Measurements from ENCODE around the gene PELI2. TPM values are rescaled to one million over a fixed set of nuclear protein-coding genes. Genes with fewer than 3 reads are reported as not detected.

PELI2 gene
- total and polyA plus RNA-seq, 2 of the 4 experiments (the other 2 are of a cell fraction), result 6.0 to 36.7 TPM

GRCh38 chr14:56216626-56217379 lies 98.6 kb downstream of the PELI2 start:
- H3K79me1 ChIP-seq (ENCODE audit: low read depth in 1 of 2, low read length in 2 of 2), result peaks cover 19 to 49% of the 10 kb centered on the region in 2 experiments; a peak in 3 of 4 replicates
- H3K4me2 ChIP-seq (ENCODE audit: low read depth, low read length), result peak overlapping the region; percentile 14; the same call in 1 of the 2 replicates
- BruUV-seq (replicated peaks), result no TSS peak
- in situ Hi-C loops (cut with MboI; ENCODE audit: low sequenced_read_pairs) (no loop called here), dilution Hi-C loops (cut with HindIII; ENCODE audit: low sequenced_read_pairs, unreplicated experiment) (no loop called here), intact Hi-C loops (cut with micrococcal nuclease) (no loop called here)
- H2BK5ac ChIP-seq (ENCODE audit: low read depth, low read length, poor library complexity, severe bottlenecking), result no peak overlapping the region
- peak overlapping the region; percentile 27; the same call in 1 of the 2 replicates for H3K14ac ChIP-seq (replicated peaks; ENCODE audit: low read depth, low read length)
- H3K23ac ChIP-seq (ENCODE audit: low read depth, low read length), result 0 out of 2 replicates have a peak overlapping the region, but pooled peaks have one; percentile 56
- peaks cover 16% of the 10 kb centered on the region for H3K4me1 ChIP-seq (ENCODE audit: control insufficient read depth, insufficient read depth, low read length)
- TF ChIP-seq RFX5 (IDR thresholded peaks at IDR 0.05; ENCODE audit: low read depth, low read length) (no peak), MXI1 (IDR thresholded peaks at IDR 0.05; ENCODE audit: borderline replicate concordance, low read depth, low read length) (no peak), MAZ (IDR thresholded peaks at IDR 0.05; ENCODE audit: borderline replicate concordance, low read depth, low read length) (no peak), CHD1 (IDR thresholded peaks at IDR 0.05; ENCODE audit: low read depth, low read length) (no peak), MAFK (IDR thresholded peaks at IDR 0.05; ENCODE audit: low read depth, low read length) (no peak), USF2 (IDR thresholded peaks at IDR 0.05; ENCODE audit: low read depth, low read length) (no peak), CEBPB (IDR thresholded peaks at IDR 0.05; ENCODE audit: low read depth, low read length) (no peak)
- H3K56ac ChIP-seq (ENCODE audit: extremely low read depth, insufficient read depth, low read length), result no peak overlapping the region
- CTCF ChIA-PET, result interaction anchor here (1.0 kb wide), 1 partner anchor 126 kb away, joined by 6 read pairs; no protein-coding TSS in a partner anchor
- H2BK20ac ChIP-seq (ENCODE audit: low read depth, low read length), result no peak overlapping the region
- WGBS, 2 experiments (ENCODE audit: extremely low coverage in 2 of 2, insufficient read length in 1 of 2), result no CpG with 5 or more reads among the region's 5 CpGs
- no peak overlapping the region for H3K18ac ChIP-seq (ENCODE audit: low read depth, low read length)
- peak overlapping the region in 1 of 2 experiments; percentile 19; a peak in 1 of 4 replicates for H4K8ac ChIP-seq (ENCODE audit: low read depth in 2 of 2, low read length in 2 of 2)
- H4K5ac ChIP-seq (ENCODE audit: low read depth, low read length), result no peak overlapping the region
- no peak overlapping the region for H2AFZ ChIP-seq (replicated peaks; ENCODE audit: low read length, poor library complexity)
- H3K36me3 ChIP-seq (ENCODE audit: control insufficient read depth, insufficient read depth, low read length), result no peaks in the 10 kb centered on the region
- H4K20me1 ChIP-seq (ENCODE audit: insufficient read depth, low read length), result no peaks in the 10 kb centered on the region; the same call in 1 of the 2 replicates
- H3K9me1 ChIP-seq (ENCODE audit: insufficient read depth, low read length), result peaks cover 17% of the 10 kb centered on the region
- DNase-seq (peak; percentile 28), ATAC-seq (ENCODE audit: low read depth) (peak; percentile 28; the same call in 1 of the 2 replicates)
- no peaks in the 10 kb centered on the region for H3K27me3 ChIP-seq (ENCODE audit: control insufficient read depth, insufficient read depth, low read length)
- peak overlapping the region; percentile 15; the same call in 1 of the 2 replicates for H4K91ac ChIP-seq (ENCODE audit: insufficient read depth, low read depth, low read length)
- POLR2A ChIA-PET (ENCODE audit: unreplicated experiment), result no interaction called here
- peak overlapping the region; percentile 28; the same call in 1 of the 2 replicates for H2AK5ac ChIP-seq (ENCODE audit: low read depth, low read length)
- H2BK15ac ChIP-seq (ENCODE audit: low read depth, low read length), result peak overlapping the region; percentile 10; the same call in 1 of the 3 replicates
- H3K4ac ChIP-seq (ENCODE audit: low read depth, low read length), result peak overlapping the region; percentile 33; the same call in 1 of the 2 replicates
- peak overlapping the region; percentile 44 for H2AK9ac ChIP-seq (replicated peaks; ENCODE audit: low read depth, low read length, poor library complexity)
- H2BK120ac ChIP-seq (ENCODE audit: low read depth, low read length), result peak overlapping the region; percentile 39; the same call in 1 of the 2 replicates
- no peaks in the 10 kb centered on the region for H3K9me3 ChIP-seq (ENCODE audit: control insufficient read depth, insufficient read depth, low read length)
- no peak overlapping the region for H3K27ac ChIP-seq (ENCODE audit: insufficient read depth, low read length)
- H3K9ac ChIP-seq (ENCODE audit: low read depth, low read length), result no peak overlapping the region
- H3K4me3 ChIP-seq (ENCODE audit: insufficient read depth, low read depth, low read length), result no peak overlapping the region
